SU-DHL-6 (cell line): ENCODE data around the gene NLRP8.
"Not testable (repeated sequence)": the region's sequence is repeated elsewhere in the genome, so short reads cannot be mapped to it uniquely, and the experiment has no call there.

Source experiments
- H2AFZ ChIP-seq: fragments of 200-600 bp; sonication (generic); 2 replicates; pipeline ENCODE4 v1.6.1; 2014; ENCODE audit warnings: low read depth, mild to moderate bottlenecking, moderate library complexity, mixed read lengths, antibody characterized with exemption, low read length; ENCODE audit not compliant: severe bottlenecking
- H3F3A ChIP-seq: fragments of 200-600 bp; shearing (Covaris generic); 2 replicates; pipeline ENCODE4 v1.6.0; 2016; ENCODE audit warnings: antibody characterized with exemption, mild to moderate bottlenecking; ENCODE audit not compliant: insufficient read depth
- H3K27ac ChIP-seq: fragments of 200-600 bp; sonication (generic); 2 replicates; pipeline ENCODE4 v1.5.1; 2016; ENCODE audit warnings: low read depth, mild to moderate bottlenecking, low read length, moderate library complexity, mixed read lengths
- H3K27me3 ChIP-seq: fragments of 200-600 bp; sonication (generic), shearing (Covaris generic); 2 replicates; pipeline ENCODE4 v1.6.0; 2014; ENCODE audit warnings: mild to moderate bottlenecking, low read length
- H3K36me3 ChIP-seq: fragments of 200-600 bp; sonication (generic); 2 replicates; pipeline ENCODE4 v1.6.1; 2014; ENCODE audit warnings: mild to moderate bottlenecking, low read length, mixed read lengths
- H3K4me2 ChIP-seq: fragments of 300-600, 200-600 bp; shearing (Covaris generic), sonication (generic); 2 replicates; pipeline ENCODE4 v1.6.0; 2014; ENCODE audit warnings: low read length, low read depth, mild to moderate bottlenecking; ENCODE audit not compliant: poor library complexity, severe bottlenecking
- H3K4me3 ChIP-seq: fragments of 200-600 bp; sonication (generic); 2 replicates; pipeline ENCODE4 v1.5.1; 2014; ENCODE audit warnings: antibody characterized with exemption, low read length, mild to moderate bottlenecking, mixed read lengths; ENCODE audit not compliant: insufficient read depth, poor library complexity, severe bottlenecking
- H3K79me2 ChIP-seq: fragments of 200-600 bp; sonication (generic); 2 replicates; pipeline ENCODE4 v1.6.1; 2014; ENCODE audit warnings: mild to moderate bottlenecking, low read length, moderate library complexity; ENCODE audit not compliant: insufficient read depth
- H3K9ac ChIP-seq: fragments of 200-600 bp; sonication (generic); 2 replicates; pipeline ENCODE4 v1.7.0; 2014; ENCODE audit warnings: mild to moderate bottlenecking, low read length
- H3K9me2 ChIP-seq: fragments of 200-600 bp; sonication (generic); replicated peaks from 2 replicates; pipeline ENCODE4 v1.6.1; 2014; ENCODE audit warnings: low read length; ENCODE audit not compliant: insufficient read depth
- H3K9me3 ChIP-seq: fragments of 200-600 bp; sonication (generic); 2 replicates; pipeline ENCODE4 v1.6.1; 2014; ENCODE audit warnings: low read length, mixed read lengths; ENCODE audit not compliant: insufficient read depth
- H4K20me1 ChIP-seq: fragments of 200-600 bp; sonication (generic); 2 replicates; pipeline ENCODE4 v1.6.1; 2014; ENCODE audit warnings: low read depth, mild to moderate bottlenecking, antibody characterized with exemption, low read length, moderate library complexity, mixed read lengths
- CTCF ChIP-seq: fragments of 200-600 bp; sonication (generic); IDR thresholded peaks from one replicate; pipeline ENCODE4 v1.5.1; 2017; ENCODE audit warnings: antibody characterized with exemption, mild to moderate bottlenecking, low read length, moderate library complexity; ENCODE audit not compliant: insufficient read depth, poor library complexity, severe bottlenecking
- EZH2phosphoT487 ChIP-seq: fragments of 200-600 bp; sonication (generic), shearing (Covaris generic); conservative IDR thresholded peaks from 2 replicates; pipeline ENCODE4 v1.6.1; 2018; ENCODE audit warnings: mild to moderate bottlenecking, antibody characterized with exemption, low read length, moderate library complexity, mixed read lengths

Gene NLRP8

GRCh38 chr19:55939206-55939605 lies 8.4 kb upstream of the NLRP8 start:
- Histone ChIP-seq H3F3A (no peaks in the 10 kb centered on the region), H3K9me2 (no peaks in the 10 kb centered on the region), H3K36me3 (no peaks in the 10 kb centered on the region), H2AFZ (no peak overlapping the region), H3K27ac (no peak overlapping the region), H3K9me3 (no peaks in the 10 kb centered on the region), H4K20me1 (no peaks in the 10 kb centered on the region), H3K79me2 (no peaks in the 10 kb centered on the region), H3K27me3 (no peaks in the 10 kb centered on the region), H3K9ac (no peak overlapping the region), H3K4me3 (no peak overlapping the region), H3K4me2 (no peak overlapping the region)
- TF ChIP-seq CTCF (no peak), EZH2phosphoT487 (no peak)

GRCh38 chr19:55940306-55940705 lies 7.3 kb upstream of the NLRP8 start:
- no peaks in the 10 kb centered on the region for H3K79me2 ChIP-seq
- H3K9ac ChIP-seq, result no peak overlapping the region
- H3F3A ChIP-seq, result no peaks in the 10 kb centered on the region
- no peaks in the 10 kb centered on the region for H3K36me3 ChIP-seq
- H2AFZ ChIP-seq, result no peak overlapping the region
- H4K20me1 ChIP-seq, result no peaks in the 10 kb centered on the region
- no peaks in the 10 kb centered on the region for H3K9me3 ChIP-seq
- no peak overlapping the region for H3K27ac ChIP-seq
- H3K4me2 ChIP-seq, result no peak overlapping the region
- no peak for TF ChIP-seq CTCF
- TF ChIP-seq EZH2phosphoT487, result no peak
- no peaks in the 10 kb centered on the region for H3K9me2 ChIP-seq
- no peaks in the 10 kb centered on the region for H3K27me3 ChIP-seq
- no peak overlapping the region for H3K4me3 ChIP-seq

- not testable (repeated sequence) for H3K9me3 ChIP-seq, H2AFZ ChIP-seq, H3K79me2 ChIP-seq, H3K27ac ChIP-seq, H4K20me1 ChIP-seq, H3K9ac ChIP-seq, H3K36me3 ChIP-seq, H3F3A ChIP-seq, H3K4me2 ChIP-seq, H3K27me3 ChIP-seq, H3K4me3 ChIP-seq, H3K9me2 ChIP-seq
Observed at GRCh38 chr19:55950566-55950965, 2.9 kb downstream of the NLRP8 start.

- H3K27me3 ChIP-seq, result no peaks in the 10 kb centered on the region
- no peak overlapping the region for H2AFZ ChIP-seq
- H3K9ac ChIP-seq, result no peak overlapping the region
- H4K20me1 ChIP-seq, result no peaks in the 10 kb centered on the region
- no peaks in the 10 kb centered on the region for H3K9me3 ChIP-seq
- H3K9me2 ChIP-seq, result no peaks in the 10 kb centered on the region
- no peaks in the 10 kb centered on the region for H3F3A ChIP-seq
- no peak overlapping the region for H3K4me3 ChIP-seq
- H3K27ac ChIP-seq, result no peak overlapping the region
- H3K4me2 ChIP-seq, result no peak overlapping the region
- H3K79me2 ChIP-seq, result no peaks in the 10 kb centered on the region
- no peaks in the 10 kb centered on the region for H3K36me3 ChIP-seq
- no peak for TF ChIP-seq CTCF
- no peak for TF ChIP-seq EZH2phosphoT487
Observed at GRCh38 chr19:55956431-55956830, 8.8 kb downstream of the NLRP8 start.
